GM19372 (cell line): ENCODE results near the gene SMIM41.

Experiments
- ATAC-seq: cut with Tn5 transposase; IDR thresholded peaks from one replicate; pipeline ENCODE4 v1.9.1; 2021; ENCODE audit warnings: mild to moderate bottlenecking, low read depth, moderate library complexity; ENCODE audit not compliant: unreplicated experiment

Gene SMIM41

DNA sequence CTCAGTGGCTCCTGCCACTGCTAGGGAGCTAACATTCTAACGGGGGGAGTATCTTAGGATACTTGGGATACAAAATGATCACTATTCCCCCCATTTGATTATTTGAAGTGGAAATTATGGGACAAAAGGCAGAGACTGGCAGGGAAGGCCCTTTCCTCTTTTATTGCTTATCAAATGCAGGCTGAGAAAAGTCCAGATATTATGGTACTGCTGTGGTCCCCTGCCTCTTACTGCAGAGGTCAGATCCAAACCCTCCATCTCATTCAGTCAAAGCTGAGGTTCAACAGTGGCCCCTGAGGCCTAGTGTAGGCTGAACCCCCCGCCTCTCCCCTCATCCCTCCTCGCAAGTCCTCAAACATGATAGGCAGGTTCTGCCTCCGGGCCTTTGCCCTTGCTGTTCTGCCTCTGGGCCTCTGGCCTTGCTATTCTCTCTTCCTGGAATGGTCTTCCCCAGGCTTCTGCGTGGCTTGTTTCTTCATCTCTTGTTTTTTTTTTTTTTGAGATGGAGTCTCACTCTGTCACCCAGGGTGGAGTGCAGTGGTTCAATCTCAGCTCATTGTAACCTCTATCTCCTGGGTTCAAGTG, 78.2 kb downstream of the SMIM41 start:
- ATAC-seq = no peak
